HG02870 (cell line): Measurements from ENCODE around the gene APBB2.

Experiments used
- ATAC-seq: cut with Tn5 transposase; IDR thresholded peaks from one replicate; pipeline ENCODE4 v1.9.1; 2021; ENCODE audit warnings: mild to moderate bottlenecking, moderate library complexity; ENCODE audit not compliant: unreplicated experiment

The APBB2 gene

GRCh38 chr4:41214136-41214824 is at the start of gene APBB2:
Gene APBB2, minus strand, starts transcription at chr4:41214542. Its CDS starts 181,288 bp downstream, at chr4:41033254.
- ATAC-seq, result peak; percentile 54

- no peak for ATAC-seq
These were observed 47.9 kb upstream of the APBB2 start for GRCh38 chr4:41262198-41262597.

- no peak for ATAC-seq
These were observed 45.9 kb upstream of the APBB2 start for GRCh38 chr4:41260116-41260733.

GRCh38 chr4:41258783-41259182 is 44.4 kb upstream of the APBB2 start:
- ATAC-seq, result no peak

- no peak for ATAC-seq
These were observed 43.6 kb upstream of the APBB2 start for GRCh38 chr4:41257906-41258305.

GRCh38 chr4:41257257-41257901 is 43.0 kb upstream of the APBB2 start:
- ATAC-seq, result peak; percentile 67

GRCh38 chr4:41256740-41257256 is 42.5 kb upstream of the APBB2 start, which contains the start of gene UCHL1:
Gene UCHL1, plus strand, starts transcription at chr4:41256928. Its CDS starts 49 bp downstream, at chr4:41256977.
- peak; percentile 62 for ATAC-seq

- no peak for ATAC-seq
These were observed 41.9 kb upstream of the APBB2 start for GRCh38 chr4:41256131-41256739.

- no peak for ATAC-seq
These were observed 31.6 kb upstream of the APBB2 start for GRCh38 chr4:41245983-41246382.

GRCh38 chr4:41241919-41242318 is 27.6 kb upstream of the APBB2 start:
- no peak for ATAC-seq

GRCh38 chr4:41236508-41236907 is 22.2 kb upstream of the APBB2 start:
- no peak for ATAC-seq

GRCh38 chr4:41236032-41236431 is 21.7 kb upstream of the APBB2 start:
- no peak for ATAC-seq

- no peak for ATAC-seq
These were observed 18.5 kb upstream of the APBB2 start for GRCh38 chr4:41232856-41233255.

GRCh38 chr4:41232406-41232805 is 18.1 kb upstream of the APBB2 start:
- ATAC-seq, result no peak

- no peak for ATAC-seq
These were observed 13.6 kb upstream of the APBB2 start for GRCh38 chr4:41227902-41228301.

GRCh38 chr4:41221850-41222645 is 7.7 kb upstream of the APBB2 start:
- peak; percentile 55 for ATAC-seq

- ATAC-seq, result no peak
These were observed 5.1 kb upstream of the APBB2 start for GRCh38 chr4:41219421-41219950.

- no peak for ATAC-seq
These were observed 4.4 kb upstream of the APBB2 start for GRCh38 chr4:41218703-41219102.

- no peak for ATAC-seq
These were observed 3.0 kb upstream of the APBB2 start for GRCh38 chr4:41217374-41217773.

GRCh38 chr4:41217020-41217333 is 2.6 kb upstream of the APBB2 start:
- no peak for ATAC-seq
